HepG2 (cell line): Measurements from ENCODE around the gene SIMC1. TPM values are rescaled to one million over a fixed set of nuclear protein-coding genes. Genes with fewer than 3 reads are reported as not detected.

Experiments
- BORCS8-MEF2B ChIP-seq: sonication (generic); formaldehyde crosslinking; IDR thresholded peaks from 2 replicates; pipeline ENCODE4 v1.8.0; 2022; ENCODE audit warnings: mild to moderate bottlenecking, missing genetic modification reagents
- DPF2 ChIP-seq: sonication (generic); formaldehyde crosslinking; IDR thresholded peaks from 2 replicates; pipeline ENCODE4 v1.4.0; 2020; ENCODE audit warnings: mild to moderate bottlenecking, low read depth, missing genetic modification reagents, borderline replicate concordance
- EZH2 ChIP-seq: conservative IDR thresholded peaks from 2 replicates; pipeline ENCODE4 v1.6.1; 2012; ENCODE audit warnings: mild to moderate bottlenecking, low read depth, low read length, moderate library complexity
- GATAD2A ChIP-seq: IDR thresholded peaks from 2 replicates; pipeline ENCODE4 v1.6.1; 2016
- KAT7 ChIP-seq: IDR thresholded peaks from 2 replicates; pipeline ENCODE4 v1.6.1; 2018; ENCODE audit warnings: borderline replicate concordance, missing compliant biosample characterization
- MXI1 ChIP-seq: IDR thresholded peaks from 3 replicates; pipeline ENCODE4 v1.6.1; 2012; ENCODE audit warnings: low read depth, low read length, inconsistent platforms, borderline replicate concordance
- RAD21 ChIP-seq: fragments of 450-650 bp; formaldehyde crosslinking; IDR thresholded peaks from 2 replicates; pipeline ENCODE4 v1.5.0; 2020; ENCODE audit warnings: mild to moderate bottlenecking
- SNRNP70 ChIP-seq: fragments of 200-400 bp; formaldehyde crosslinking; IDR thresholded peaks from 2 replicates; pipeline ENCODE4 v1.6.1; 2017; ENCODE audit warnings: mild to moderate bottlenecking, low read depth, low read length, moderate library complexity
- TEAD3 ChIP-seq: optimal IDR thresholded peaks from 2 replicates; pipeline ENCODE3; 2016; ENCODE audit warnings: borderline replicate concordance
- ZBTB21 ChIP-seq: sonication (generic); formaldehyde crosslinking; IDR thresholded peaks from 2 replicates; pipeline ENCODE4 v1.4.0; 2020; ENCODE audit warnings: missing genetic modification reagents
- ZNF33A ChIP-seq: sonication (generic); formaldehyde crosslinking; IDR thresholded peaks from 2 replicates; pipeline ENCODE4 v1.5.1; 2020; ENCODE audit warnings: missing genetic modification reagents, mild to moderate bottlenecking, moderate library complexity, borderline replicate concordance
- ZNF407 ChIP-seq: sonication (generic); formaldehyde crosslinking; IDR thresholded peaks from one replicate; pipeline ENCODE4 v1.5.1; 2020; ENCODE audit warnings: mild to moderate bottlenecking, missing genetic modification reagents; ENCODE audit errors: not compliant biosample characterization
- ZNF513 ChIP-seq: sonication (generic); formaldehyde crosslinking; conservative IDR thresholded peaks from 2 replicates; pipeline ENCODE4 v1.5.0; 2020; ENCODE audit warnings: missing genetic modification reagents
- ZSCAN12 ChIP-seq: sonication (generic); formaldehyde crosslinking; IDR thresholded peaks from 2 replicates; pipeline ENCODE4 v1.9.0; 2021; ENCODE audit warnings: mild to moderate bottlenecking, missing genetic modification reagents
- polyA plus RNA-seq, 8 experiments: library from polyadenylated mRNA; depleted of rRNA in 3 of 8; stranded (reverse) in 7 of 8; unstranded in 1 of 8; fragments of >200 nt; fragmentation: Illumina TruSeq in 4 of 8; extraction: Trizol in 4 of 8; gene quantifications; 2 replicates each; pipeline versions ENCODE4 v1.2.1 to v1.2.3, GENCODE V29; 2011 to 2016; ENCODE audit warnings: low read depth in 4 of 8, missing spikeins in 1 of 8, mixed read lengths in 1 of 8; ENCODE audit not compliant: insufficient read depth in 1 of 8
- total RNA-seq, 5 experiments: library from RNA; depleted of rRNA; stranded (reverse); fragments of >200 nt; fragmentation: Illumina TruSeq; extraction: Trizol; gene quantifications; 2 replicates each; pipeline ENCODE4 v1.2.3, GENCODE V29; 2016; ENCODE audit warnings: low read depth in 1 of 5
- TF ChIP-seq, protein P1 (sequence below): IDR thresholded peaks from 2 replicates; pipeline ENCODE4 v1.6.1; 2012; ENCODE audit warnings: low read length, improper control_type of control experiment

The SIMC1 gene
- total and polyA plus RNA-seq, 2 of the 13 experiments (the other 11 are each of a cell fraction or from before 2014, with no cell fraction given): 5.4 to 6.8 TPM

- peak; percentile 50 for TF ChIP-seq ZNF407 (CRISPR knock-in tag)
- no peak for TF ChIP-seq ZBTB21
- TF ChIP-seq EZH2: no peak
- no peak for TF ChIP-seq DPF2 (CRISPR knock-in tag)
- TF ChIP-seq GATAD2A (CRISPR knock-in tag): 0 out of 2 replicates have a peak, but pooled peaks have one; percentile 20
- TF ChIP-seq KAT7 (CRISPR knock-in tag): no peak; the same call in 1 of the 2 replicates
- peak; percentile 91 for TF ChIP-seq BORCS8-MEF2B
- no peak for TF ChIP-seq ZNF513 (CRISPR knock-in tag)
- no peak for TF ChIP-seq ZSCAN12 (CRISPR knock-in tag)
- TF ChIP-seq MXI1: peak; percentile 99
- TF ChIP-seq, protein P1, sequence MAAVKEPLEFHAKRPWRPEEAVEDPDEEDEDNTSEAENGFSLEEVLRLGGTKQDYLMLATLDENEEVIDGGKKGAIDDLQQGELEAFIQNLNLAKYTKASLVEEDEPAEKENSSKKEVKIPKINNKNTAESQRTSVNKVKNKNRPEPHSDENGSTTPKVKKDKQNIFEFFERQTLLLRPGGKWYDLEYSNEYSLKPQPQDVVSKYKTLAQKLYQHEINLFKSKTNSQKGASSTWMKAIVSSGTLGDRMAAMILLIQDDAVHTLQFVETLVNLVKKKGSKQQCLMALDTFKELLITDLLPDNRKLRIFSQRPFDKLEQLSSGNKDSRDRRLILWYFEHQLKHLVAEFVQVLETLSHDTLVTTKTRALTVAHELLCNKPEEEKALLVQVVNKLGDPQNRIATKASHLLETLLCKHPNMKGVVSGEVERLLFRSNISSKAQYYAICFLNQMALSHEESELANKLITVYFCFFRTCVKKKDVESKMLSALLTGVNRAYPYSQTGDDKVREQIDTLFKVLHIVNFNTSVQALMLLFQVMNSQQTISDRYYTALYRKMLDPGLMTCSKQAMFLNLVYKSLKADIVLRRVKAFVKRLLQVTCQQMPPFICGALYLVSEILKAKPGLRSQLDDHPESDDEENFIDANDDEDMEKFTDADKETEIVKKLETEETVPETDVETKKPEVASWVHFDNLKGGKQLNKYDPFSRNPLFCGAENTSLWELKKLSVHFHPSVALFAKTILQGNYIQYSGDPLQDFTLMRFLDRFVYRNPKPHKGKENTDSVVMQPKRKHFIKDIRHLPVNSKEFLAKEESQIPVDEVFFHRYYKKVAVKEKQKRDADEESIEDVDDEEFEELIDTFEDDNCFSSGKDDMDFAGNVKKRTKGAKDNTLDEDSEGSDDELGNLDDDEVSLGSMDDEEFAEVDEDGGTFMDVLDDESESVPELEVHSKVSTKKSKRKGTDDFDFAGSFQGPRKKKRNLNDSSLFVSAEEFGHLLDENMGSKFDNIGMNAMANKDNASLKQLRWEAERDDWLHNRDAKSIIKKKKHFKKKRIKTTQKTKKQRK: no peak
- TF ChIP-seq TEAD3: peak; percentile 45
- no peak for TF ChIP-seq SNRNP70
- no peak for TF ChIP-seq RAD21
- no peak for TF ChIP-seq ZNF33A
Measured at GRCh38 chr5:176388444-176389134, 150.4 kb downstream of the SIMC1 start, which contains the start of the genes HIGD2A and NOP16 (continued).
